Measurements from ENCODE around the gene CREBRF. TPM values are rescaled to one million over a fixed set of nuclear protein-coding genes. Genes with fewer than 3 reads are reported as not detected.

The CREBRF gene
- polyA plus RNA-seq, 3 donors, result 23.1 to 27.6 (median 23.6) TPM

- H3K36me3 ChIP-seq (replicated peaks in 1 of 2; ENCODE audit: control insufficient read depth in 1 of 2, insufficient read depth in 2 of 2, low read length in 2 of 2), result no peaks in the 10 kb centered on the region
- H2AFZ ChIP-seq (ENCODE audit: insufficient read depth, low read depth, low read length, poor library complexity, severe bottlenecking), result no peak overlapping the region
- H3K27ac ChIP-seq (ENCODE audit: low read depth in 1 of 2, low read length in 2 of 2), result no peak overlapping the region
- H3K27me3 ChIP-seq (ENCODE audit: control insufficient read depth in 2 of 2, insufficient read depth in 2 of 2, low read length in 2 of 2), result no peaks in the 10 kb centered on the region
- DNase-seq, result no peak
- H3K4me1 ChIP-seq (ENCODE audit: control insufficient read depth in 1 of 2, insufficient read depth in 2 of 2, low read length in 2 of 2), result peaks cover 5 to 6% of the 10 kb centered on the region in 2 donors
- H3K9ac ChIP-seq (ENCODE audit: insufficient read depth, low read length, poor library complexity, severe bottlenecking), result no peak overlapping the region
- TF ChIP-seq CTCF (IDR thresholded peaks at IDR 0.05), result no peak
- no peaks in the 10 kb centered on the region for H3K9me3 ChIP-seq (replicated peaks in 1 of 2; ENCODE audit: control insufficient read depth in 1 of 2, insufficient read depth in 1 of 2, low read length in 2 of 2)
- no peaks in the 10 kb centered on the region for H4K20me1 ChIP-seq (ENCODE audit: insufficient read depth, low read length)
- no peak overlapping the region for H3K4me3 Mint-ChIP-seq
- no peaks in the 10 kb centered on the region for H3K9me3 Mint-ChIP-seq
- no peak overlapping the region for H3K27ac Mint-ChIP-seq
- H3K4me2 ChIP-seq (replicated peaks; ENCODE audit: extremely low read depth, low read length, poor library complexity, severe bottlenecking), result no peak overlapping the region
- no peaks in the 10 kb centered on the region for H3K36me3 Mint-ChIP-seq
- H3K4me1 Mint-ChIP-seq, result peaks cover 7% of the 10 kb centered on the region
- 97% methylated on average over 6 of the region's 6 CpGs for WGBS (ENCODE audit: insufficient coverage)
- H3K79me2 ChIP-seq (ENCODE audit: insufficient read depth, low read length), result no peaks in the 10 kb centered on the region
- H3K4me3 ChIP-seq (replicated peaks in 1 of 3; ENCODE audit: low read depth in 2 of 3, low read length in 3 of 3), result no peak overlapping the region
- H3K27me3 Mint-ChIP-seq (ENCODE audit: low read depth in 3 of 3), result peaks cover 0 to 7% (median 1%) of the 10 kb centered on the region in 3 donors
- intact Hi-C loops (cut with micrococcal nuclease), result no loop called here
Measured at GRCh38 chr5:173047838-173048105, 8.4 kb upstream of the CREBRF start.

GRCh38 chr5:173050791-173051190 lies 5.4 kb upstream of the CREBRF start:
- H3K4me1 Mint-ChIP-seq, result peaks cover 15% of the 10 kb centered on the region
- H3K36me3 ChIP-seq (replicated peaks in 1 of 2; ENCODE audit: control insufficient read depth in 1 of 2, insufficient read depth in 2 of 2, low read length in 2 of 2), result no peaks in the 10 kb centered on the region
- WGBS (ENCODE audit: insufficient coverage), result no CpG with 5 or more reads among the region's 2 CpGs
- no peaks in the 10 kb centered on the region for H3K36me3 Mint-ChIP-seq
- H3K27me3 Mint-ChIP-seq (ENCODE audit: low read depth in 3 of 3), result peaks cover 1 to 7% (median 3%) of the 10 kb centered on the region in 3 donors
- H3K9me3 Mint-ChIP-seq, result no peaks in the 10 kb centered on the region
- H3K79me2 ChIP-seq (ENCODE audit: insufficient read depth, low read length), result no peaks in the 10 kb centered on the region
- H3K4me3 Mint-ChIP-seq, result no peak overlapping the region
- H3K27ac ChIP-seq (ENCODE audit: low read depth in 1 of 2, low read length in 2 of 2), result no peak overlapping the region
- no peaks in the 10 kb centered on the region for H4K20me1 ChIP-seq (ENCODE audit: insufficient read depth, low read length)
- H3K9me3 ChIP-seq (replicated peaks in 1 of 2; ENCODE audit: control insufficient read depth in 1 of 2, insufficient read depth in 1 of 2, low read length in 2 of 2), result no peaks in the 10 kb centered on the region
- TF ChIP-seq CTCF (IDR thresholded peaks at IDR 0.05), result no peak
- intact Hi-C loops (cut with micrococcal nuclease), result no loop called here
- DNase-seq, result no peak
- H3K4me1 ChIP-seq (ENCODE audit: control insufficient read depth in 1 of 2, insufficient read depth in 2 of 2, low read length in 2 of 2), result peaks cover 13 to 14% of the 10 kb centered on the region in 2 donors
- no peak overlapping the region for H3K4me2 ChIP-seq (replicated peaks; ENCODE audit: extremely low read depth, low read length, poor library complexity, severe bottlenecking)
- H3K27me3 ChIP-seq (ENCODE audit: control insufficient read depth in 2 of 2, insufficient read depth in 2 of 2, low read length in 2 of 2), result no peaks in the 10 kb centered on the region
- H3K9ac ChIP-seq (ENCODE audit: insufficient read depth, low read length, poor library complexity, severe bottlenecking), result no peak overlapping the region
- no peak overlapping the region for H3K4me3 ChIP-seq (replicated peaks in 1 of 3; ENCODE audit: low read depth in 2 of 3, low read length in 3 of 3)
- H2AFZ ChIP-seq (ENCODE audit: insufficient read depth, low read depth, low read length, poor library complexity, severe bottlenecking), result no peak overlapping the region
- H3K27ac Mint-ChIP-seq, result no peak overlapping the region

Data from CD14-positive monocyte (primary cell).